ENCODE measurements around the gene GMFB. TPM values are rescaled to one million over a fixed set of nuclear protein-coding genes. Genes with fewer than 3 reads are reported as not detected.

The GMFB gene
- total RNA-seq, 1 experiment from 2014 or later: 63.7 TPM

GRCh38 chr14:54472315-54472714 is 16.5 kb downstream of the GMFB start (continued):
- TF ChIP-seq AFF4 (CRISPR knock-in tag; IDR thresholded peaks at IDR 0.05; ENCODE audit: borderline replicate concordance): no peak
- TF ChIP-seq, protein P1, sequence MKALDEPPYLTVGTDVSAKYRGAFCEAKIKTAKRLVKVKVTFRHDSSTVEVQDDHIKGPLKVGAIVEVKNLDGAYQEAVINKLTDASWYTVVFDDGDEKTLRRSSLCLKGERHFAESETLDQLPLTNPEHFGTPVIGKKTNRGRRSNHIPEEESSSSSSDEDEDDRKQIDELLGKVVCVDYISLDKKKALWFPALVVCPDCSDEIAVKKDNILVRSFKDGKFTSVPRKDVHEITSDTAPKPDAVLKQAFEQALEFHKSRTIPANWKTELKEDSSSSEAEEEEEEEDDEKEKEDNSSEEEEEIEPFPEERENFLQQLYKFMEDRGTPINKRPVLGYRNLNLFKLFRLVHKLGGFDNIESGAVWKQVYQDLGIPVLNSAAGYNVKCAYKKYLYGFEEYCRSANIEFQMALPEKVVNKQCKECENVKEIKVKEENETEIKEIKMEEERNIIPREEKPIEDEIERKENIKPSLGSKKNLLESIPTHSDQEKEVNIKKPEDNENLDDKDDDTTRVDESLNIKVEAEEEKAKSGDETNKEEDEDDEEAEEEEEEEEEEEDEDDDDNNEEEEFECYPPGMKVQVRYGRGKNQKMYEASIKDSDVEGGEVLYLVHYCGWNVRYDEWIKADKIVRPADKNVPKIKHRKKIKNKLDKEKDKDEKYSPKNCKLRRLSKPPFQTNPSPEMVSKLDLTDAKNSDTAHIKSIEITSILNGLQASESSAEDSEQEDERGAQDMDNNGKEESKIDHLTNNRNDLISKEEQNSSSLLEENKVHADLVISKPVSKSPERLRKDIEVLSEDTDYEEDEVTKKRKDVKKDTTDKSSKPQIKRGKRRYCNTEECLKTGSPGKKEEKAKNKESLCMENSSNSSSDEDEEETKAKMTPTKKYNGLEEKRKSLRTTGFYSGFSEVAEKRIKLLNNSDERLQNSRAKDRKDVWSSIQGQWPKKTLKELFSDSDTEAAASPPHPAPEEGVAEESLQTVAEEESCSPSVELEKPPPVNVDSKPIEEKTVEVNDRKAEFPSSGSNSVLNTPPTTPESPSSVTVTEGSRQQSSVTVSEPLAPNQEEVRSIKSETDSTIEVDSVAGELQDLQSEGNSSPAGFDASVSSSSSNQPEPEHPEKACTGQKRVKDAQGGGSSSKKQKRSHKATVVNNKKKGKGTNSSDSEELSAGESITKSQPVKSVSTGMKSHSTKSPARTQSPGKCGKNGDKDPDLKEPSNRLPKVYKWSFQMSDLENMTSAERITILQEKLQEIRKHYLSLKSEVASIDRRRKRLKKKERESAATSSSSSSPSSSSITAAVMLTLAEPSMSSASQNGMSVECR (CRISPR knock-in tag; IDR thresholded peaks at IDR 0.05; ENCODE audit: borderline replicate concordance): no peak
- TF ChIP-seq, protein P2, sequence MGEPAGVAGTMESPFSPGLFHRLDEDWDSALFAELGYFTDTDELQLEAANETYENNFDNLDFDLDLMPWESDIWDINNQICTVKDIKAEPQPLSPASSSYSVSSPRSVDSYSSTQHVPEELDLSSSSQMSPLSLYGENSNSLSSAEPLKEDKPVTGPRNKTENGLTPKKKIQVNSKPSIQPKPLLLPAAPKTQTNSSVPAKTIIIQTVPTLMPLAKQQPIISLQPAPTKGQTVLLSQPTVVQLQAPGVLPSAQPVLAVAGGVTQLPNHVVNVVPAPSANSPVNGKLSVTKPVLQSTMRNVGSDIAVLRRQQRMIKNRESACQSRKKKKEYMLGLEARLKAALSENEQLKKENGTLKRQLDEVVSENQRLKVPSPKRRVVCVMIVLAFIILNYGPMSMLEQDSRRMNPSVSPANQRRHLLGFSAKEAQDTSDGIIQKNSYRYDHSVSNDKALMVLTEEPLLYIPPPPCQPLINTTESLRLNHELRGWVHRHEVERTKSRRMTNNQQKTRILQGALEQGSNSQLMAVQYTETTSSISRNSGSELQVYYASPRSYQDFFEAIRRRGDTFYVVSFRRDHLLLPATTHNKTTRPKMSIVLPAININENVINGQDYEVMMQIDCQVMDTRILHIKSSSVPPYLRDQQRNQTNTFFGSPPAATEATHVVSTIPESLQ (CRISPR knock-in tag; IDR thresholded peaks at IDR 0.05): no peak
- TF ChIP-seq HMGA2 (CRISPR knock-in tag; IDR thresholded peaks at IDR 0.05): no peak
- no peak for TF ChIP-seq ZNF532 (CRISPR knock-in tag; IDR thresholded peaks at IDR 0.05; ENCODE audit: borderline replicate concordance)

- ATAC-seq (no peak; the same call in 1 of the 2 replicates), DNase-seq (ENCODE audit: low spot score) (no peak)
- H3K9me3 Mint-ChIP-seq: peaks cover 15% of the 10 kb centered on the region
- H3K27me3 Mint-ChIP-seq (ENCODE audit: low read depth): peaks cover 6% of the 10 kb centered on the region
- H3K27ac Mint-ChIP-seq: peak overlapping the region; percentile 54; the same call in 1 of the 2 replicates
- CTCF ChIA-PET: interaction anchor here (0.7 to 1.3 kb wide), 3 partner anchors 22 to 302 kb away, joined by 3 to 4 read pairs (median 3); no protein-coding TSS in a partner anchor
- H3K4me1 Mint-ChIP-seq: peaks cover 16% of the 10 kb centered on the region
- H3K36me3 Mint-ChIP-seq: peaks cover 22% of the 10 kb centered on the region
- H3K4me3 Mint-ChIP-seq: no peak overlapping the region
- POLR2A ChIA-PET: no interaction called here
- no peak for TF ChIP-seq OVOL2 (CRISPR knock-in tag; IDR thresholded peaks at IDR 0.05; ENCODE audit: borderline replicate concordance)
- TF ChIP-seq, protein P3, sequence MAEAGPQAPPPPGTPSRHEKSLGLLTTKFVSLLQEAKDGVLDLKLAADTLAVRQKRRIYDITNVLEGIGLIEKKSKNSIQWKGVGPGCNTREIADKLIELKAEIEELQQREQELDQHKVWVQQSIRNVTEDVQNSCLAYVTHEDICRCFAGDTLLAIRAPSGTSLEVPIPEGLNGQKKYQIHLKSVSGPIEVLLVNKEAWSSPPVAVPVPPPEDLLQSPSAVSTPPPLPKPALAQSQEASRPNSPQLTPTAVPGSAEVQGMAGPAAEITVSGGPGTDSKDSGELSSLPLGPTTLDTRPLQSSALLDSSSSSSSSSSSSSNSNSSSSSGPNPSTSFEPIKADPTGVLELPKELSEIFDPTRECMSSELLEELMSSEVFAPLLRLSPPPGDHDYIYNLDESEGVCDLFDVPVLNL (CRISPR knock-in tag; IDR thresholded peaks at IDR 0.05; ENCODE audit: borderline replicate concordance, low read depth): no peak
- TF ChIP-seq KAT7 (CRISPR knock-in tag; IDR thresholded peaks at IDR 0.05; ENCODE audit: borderline replicate concordance): no peak
- no peak for TF ChIP-seq MAX (CRISPR knock-in tag; IDR thresholded peaks at IDR 0.05)
- TF ChIP-seq, protein P4, sequence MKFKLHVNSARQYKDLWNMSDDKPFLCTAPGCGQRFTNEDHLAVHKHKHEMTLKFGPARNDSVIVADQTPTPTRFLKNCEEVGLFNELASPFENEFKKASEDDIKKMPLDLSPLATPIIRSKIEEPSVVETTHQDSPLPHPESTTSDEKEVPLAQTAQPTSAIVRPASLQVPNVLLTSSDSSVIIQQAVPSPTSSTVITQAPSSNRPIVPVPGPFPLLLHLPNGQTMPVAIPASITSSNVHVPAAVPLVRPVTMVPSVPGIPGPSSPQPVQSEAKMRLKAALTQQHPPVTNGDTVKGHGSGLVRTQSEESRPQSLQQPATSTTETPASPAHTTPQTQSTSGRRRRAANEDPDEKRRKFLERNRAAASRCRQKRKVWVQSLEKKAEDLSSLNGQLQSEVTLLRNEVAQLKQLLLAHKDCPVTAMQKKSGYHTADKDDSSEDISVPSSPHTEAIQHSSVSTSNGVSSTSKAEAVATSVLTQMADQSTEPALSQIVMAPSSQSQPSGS (CRISPR knock-in tag; IDR thresholded peaks at IDR 0.05; ENCODE audit: borderline replicate concordance, low read depth): no peak
- no peak for TF ChIP-seq EMX1 (CRISPR knock-in tag; IDR thresholded peaks at IDR 0.05)
- TF ChIP-seq, protein P5, sequence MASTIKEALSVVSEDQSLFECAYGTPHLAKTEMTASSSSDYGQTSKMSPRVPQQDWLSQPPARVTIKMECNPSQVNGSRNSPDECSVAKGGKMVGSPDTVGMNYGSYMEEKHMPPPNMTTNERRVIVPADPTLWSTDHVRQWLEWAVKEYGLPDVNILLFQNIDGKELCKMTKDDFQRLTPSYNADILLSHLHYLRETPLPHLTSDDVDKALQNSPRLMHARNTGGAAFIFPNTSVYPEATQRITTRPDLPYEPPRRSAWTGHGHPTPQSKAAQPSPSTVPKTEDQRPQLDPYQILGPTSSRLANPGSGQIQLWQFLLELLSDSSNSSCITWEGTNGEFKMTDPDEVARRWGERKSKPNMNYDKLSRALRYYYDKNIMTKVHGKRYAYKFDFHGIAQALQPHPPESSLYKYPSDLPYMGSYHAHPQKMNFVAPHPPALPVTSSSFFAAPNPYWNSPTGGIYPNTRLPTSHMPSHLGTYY (CRISPR knock-in tag; IDR thresholded peaks at IDR 0.05): no peak
- TF ChIP-seq CTCF (IDR thresholded peaks at IDR 0.05): no peak
Observed at GRCh38 chr14:54471641-54472040, 17.1 kb downstream of the GMFB start.

Measured in WTC11 (cell line).